Neuronal stem cell (in vitro differentiated cells): ENCODE results near the gene ABCB1.
"Not testable (repeated sequence)": the region's sequence is repeated elsewhere in the genome, so short reads cannot be mapped to it uniquely, and the experiment has no call there.

Experiments
- DNase-seq: peaks from one replicate; pipeline ENCODE4 v3.0.0-alpha.2; 2013; ENCODE audit warnings: low spot score
- H2AFZ ChIP-seq: one replicate; pipeline ENCODE4 v1.6.1; 2013; ENCODE audit warnings: mild to moderate bottlenecking, low read length, inconsistent platforms
- H2AK5ac ChIP-seq: 2 replicates; pipeline ENCODE4 v1.6.1; 2013; ENCODE audit warnings: low read depth, mild to moderate bottlenecking, inconsistent platforms, low read length, moderate library complexity, mixed read lengths
- H2BK120ac ChIP-seq: 2 replicates; pipeline ENCODE4 v1.6.1; 2013; ENCODE audit warnings: low read depth, mild to moderate bottlenecking, inconsistent platforms, low read length, moderate library complexity, mixed read lengths
- H2BK12ac ChIP-seq: one replicate; pipeline ENCODE4 v1.6.1; 2013; ENCODE audit warnings: low read length, inconsistent platforms
- H2BK15ac ChIP-seq: 2 replicates; pipeline ENCODE4 v1.6.1; 2013; ENCODE audit warnings: mild to moderate bottlenecking, low read length, inconsistent platforms, mixed read lengths
- H2BK5ac ChIP-seq: one replicate; pipeline ENCODE4 v1.6.1; 2013; ENCODE audit warnings: inconsistent platforms, mild to moderate bottlenecking, low read length, moderate library complexity
- H3K14ac ChIP-seq: one replicate; pipeline ENCODE4 v1.6.1; 2013; ENCODE audit warnings: low read length, inconsistent platforms
- H3K18ac ChIP-seq: 2 replicates; pipeline ENCODE4 v1.6.1; 2013; ENCODE audit warnings: low read length, inconsistent platforms
- H3K23ac ChIP-seq: 2 replicates; pipeline ENCODE4 v1.6.1; 2013; ENCODE audit warnings: low read depth, mild to moderate bottlenecking, mixed read lengths, low read length, inconsistent platforms; ENCODE audit not compliant: poor library complexity
- H3K27ac ChIP-seq: replicated peaks from 3 replicates; pipeline ENCODE4 v1.5.1; 2013; ENCODE audit warnings: low read length, inconsistent platforms
- H3K27me3 ChIP-seq, 3 experiments: 2 replicates each; pipeline ENCODE4 v1.6.1; 2013; ENCODE audit warnings: low read length in 3 of 3, mild to moderate bottlenecking in 2 of 3, inconsistent platforms in 1 of 3, low read depth in 1 of 3, mixed read lengths in 1 of 3, moderate library complexity in 1 of 3; ENCODE audit not compliant: control insufficient read depth in 3 of 3, insufficient read depth in 3 of 3
- H3K36me3 ChIP-seq, 2 donors: replicated peaks in 1 of 2; 2 replicates each; pipeline ENCODE4 v1.6.1; 2013; ENCODE audit warnings: low read length in 2 of 2; ENCODE audit not compliant: control insufficient read depth in 2 of 2, insufficient read depth in 2 of 2
- H3K4ac ChIP-seq: 2 replicates; pipeline ENCODE4 v1.6.1; 2013; ENCODE audit warnings: inconsistent platforms, mild to moderate bottlenecking, low read length, moderate library complexity
- H3K4me1 ChIP-seq, 2 donors: 1 replicate in 1 of 2; 2 replicates in 1 of 2; pipeline ENCODE4 v1.6.1; 2013; ENCODE audit warnings: low read length in 2 of 2, low read depth in 1 of 2; ENCODE audit not compliant: control insufficient read depth in 2 of 2, insufficient read depth in 1 of 2
- H3K4me2 ChIP-seq: one replicate; pipeline ENCODE4 v1.6.1; 2013; ENCODE audit warnings: mild to moderate bottlenecking, low read length, inconsistent platforms; ENCODE audit not compliant: insufficient read depth, poor library complexity, severe bottlenecking
- H3K4me3 ChIP-seq, 2 donors: 2 replicates each; pipeline ENCODE4 v1.5.1; 2013; ENCODE audit warnings: low read length in 2 of 2, mild to moderate bottlenecking in 2 of 2, inconsistent platforms in 1 of 2, moderate library complexity in 1 of 2
- H3K79me1 ChIP-seq: one replicate; pipeline ENCODE4 v1.6.1; 2013; ENCODE audit warnings: low read depth, mild to moderate bottlenecking, inconsistent platforms, low read length, moderate library complexity
- H3K9ac ChIP-seq: one replicate; pipeline ENCODE4 v1.6.1; 2013; ENCODE audit warnings: mild to moderate bottlenecking, low read depth, low read length, inconsistent platforms; ENCODE audit not compliant: poor library complexity
- H3K9me3 ChIP-seq, 2 donors: replicated peaks in 1 of 2; 2 replicates each; pipeline versions ENCODE3 to v1.6.1; 2013; ENCODE audit warnings: low read length in 2 of 2, mild to moderate bottlenecking in 2 of 2, inconsistent platforms in 1 of 2, low read depth in 1 of 2, mixed read lengths in 1 of 2, moderate library complexity in 1 of 2; ENCODE audit not compliant: control insufficient read depth in 2 of 2, insufficient read depth in 1 of 2
- H4K8ac ChIP-seq: one replicate; pipeline ENCODE4 v1.6.1; 2013; ENCODE audit warnings: low read depth, mild to moderate bottlenecking, inconsistent platforms, low read length, moderate library complexity
- H4K91ac ChIP-seq: one replicate; pipeline ENCODE4 v1.6.1; 2013; ENCODE audit warnings: low read length, low read depth, mild to moderate bottlenecking, inconsistent platforms; ENCODE audit not compliant: poor library complexity
- WGBS, 2 donors: extraction: QIAGEN DNeasy Blood & Tissue Kit; methylation state at CpG; one replicate each; pipeline ENCODE4 v1.1.7; 2013; ENCODE audit warnings: missing lambda C conversion rate in 2 of 2, mixed read lengths in 1 of 2; ENCODE audit not compliant: insufficient read length in 2 of 2, insufficient replicate concordance in 1 of 2; ENCODE audit errors: extremely low coverage in 2 of 2; 5-methylcytosine and 5-hydroxymethylcytosine counted together

The ABCB1 gene

GRCh38 chr7:87460444-87460843, 140.2 kb downstream of the ABCB1 start:
- H3K4me2 ChIP-seq, H2BK12ac ChIP-seq, H3K4me3 ChIP-seq, H2BK15ac ChIP-seq, H2AFZ ChIP-seq, H2BK120ac ChIP-seq, H3K4ac ChIP-seq, H2AK5ac ChIP-seq, H3K14ac ChIP-seq, H3K4me1 ChIP-seq, H2BK5ac ChIP-seq, H3K27me3 ChIP-seq, H3K23ac ChIP-seq, DNase-seq, H3K36me3 ChIP-seq, H3K9me3 ChIP-seq, H4K91ac ChIP-seq, H3K18ac ChIP-seq, H3K27ac ChIP-seq, H4K8ac ChIP-seq, H3K79me1 ChIP-seq, H3K9ac ChIP-seq: not testable (repeated sequence)
- no CpG with 5 or more reads among the region's 3 CpGs for WGBS, 2 donors

GRCh38 chr7:87459941-87460340, 140.7 kb downstream of the ABCB1 start:
- H3K27ac ChIP-seq = no peak overlapping the region
- H3K4me2 ChIP-seq = no peak overlapping the region
- H3K4ac ChIP-seq = no peak overlapping the region
- H3K4me1 ChIP-seq = peaks cover 5 to 6% of the 10 kb centered on the region in 2 donors
- H3K9ac ChIP-seq = no peak overlapping the region
- H4K91ac ChIP-seq = no peak overlapping the region
- H2AK5ac ChIP-seq = no peak overlapping the region
- H3K79me1 ChIP-seq = no peaks in the 10 kb centered on the region
- H2BK120ac ChIP-seq = no peak overlapping the region
- H3K4me3 ChIP-seq = no peak overlapping the region
- H2BK5ac ChIP-seq = no peak overlapping the region
- no peaks in the 10 kb centered on the region for H3K27me3 ChIP-seq
- H3K36me3 ChIP-seq = no peaks in the 10 kb centered on the region
- H3K23ac ChIP-seq = no peak overlapping the region
- H2BK15ac ChIP-seq = no peak overlapping the region
- no CpG with 5 or more reads among the region's 2 CpGs for WGBS, 2 donors
- H3K18ac ChIP-seq = no peak overlapping the region
- peaks cover 0 to 3% of the 10 kb centered on the region in 2 donors for H3K9me3 ChIP-seq
- H2AFZ ChIP-seq = no peak overlapping the region
- no peak overlapping the region for H4K8ac ChIP-seq
- no peak overlapping the region for H3K14ac ChIP-seq
- H2BK12ac ChIP-seq = no peak overlapping the region
- DNase-seq = no peak

- Histone ChIP-seq H3K27me3 (no peaks in the 10 kb centered on the region), H3K4ac (no peak overlapping the region), H2BK12ac (no peak overlapping the region), H3K4me3 (no peak overlapping the region), H3K23ac (no peak overlapping the region), H3K79me1 (no peaks in the 10 kb centered on the region), H3K18ac (no peak overlapping the region), H4K8ac (no peak overlapping the region), H2BK15ac (no peak overlapping the region), H3K27ac (no peak overlapping the region), H2AFZ (no peak overlapping the region), H3K14ac (no peak overlapping the region), H2BK5ac (no peak overlapping the region), H3K9me3 (peaks cover 0 to 3% of the 10 kb centered on the region in 2 donors), H4K91ac (no peak overlapping the region), H3K9ac (no peak overlapping the region), H3K4me1 (peaks cover 5% of the 10 kb centered on the region in 2 donors), H2BK120ac (no peak overlapping the region), H3K36me3 (no peaks in the 10 kb centered on the region), H3K4me2 (no peak overlapping the region), H2AK5ac (no peak overlapping the region)
- no CpG with 5 or more reads among the region's 3 CpGs for WGBS, 2 donors
- no peak for DNase-seq
These were observed 142.5 kb downstream of the ABCB1 start for GRCh38 chr7:87458148-87458547.

GRCh38 chr7:87456247-87456646, 144.4 kb downstream of the ABCB1 start:
- Histone ChIP-seq H3K4me2 (no peak overlapping the region), H3K4ac (no peak overlapping the region), H2AK5ac (no peak overlapping the region), H3K18ac (no peak overlapping the region), H4K91ac (no peak overlapping the region), H3K9me3 (peaks cover 0 to 3% of the 10 kb centered on the region in 2 donors), H2BK12ac (no peak overlapping the region), H2BK120ac (no peak overlapping the region), H3K4me3 (no peak overlapping the region), H3K36me3 (no peaks in the 10 kb centered on the region), H3K27ac (no peak overlapping the region), H3K14ac (no peak overlapping the region), H3K4me1 (peaks cover 5% of the 10 kb centered on the region in 2 donors), H2BK5ac (no peak overlapping the region), H3K23ac (no peak overlapping the region), H3K27me3 (no peaks in the 10 kb centered on the region), H2BK15ac (no peak overlapping the region), H3K79me1 (no peaks in the 10 kb centered on the region), H2AFZ (peak overlapping the region; percentile 6), H3K9ac (no peak overlapping the region), H4K8ac (no peak overlapping the region)
- no CpG with 5 or more reads among the region's 2 CpGs for WGBS, 2 donors
- no peak for DNase-seq
